DND-41 (cell line): ENCODE results near the gene ICAM1.
A peak's percentile ranks its signal among the peaks of the same experiment; 100 is the strongest.

Experiments used
- ATAC-seq: fragments of 200-7000 bp; cut with Tn5 transposase; 3 replicates; pipeline ENCODE4 v1.9.1; 2021; ENCODE audit warnings: low read depth; ENCODE audit not compliant: insufficient read depth
- DNase-seq: peaks from one replicate; pipeline ENCODE4 v3.0.0-alpha.2; 2020
- H2AFZ ChIP-seq: 2 replicates; pipeline ENCODE4 v1.6.0; 2012; ENCODE audit warnings: low read depth, low read length
- H3K27ac ChIP-seq: 2 replicates; pipeline ENCODE4 v1.5.1; 2012; ENCODE audit warnings: low read length, inconsistent platforms
- H3K27me3 ChIP-seq: fragments of 200-600 bp; sonication (generic); 2 replicates; pipeline ENCODE4 v1.6.0; 2012; ENCODE audit warnings: low read length, mild to moderate bottlenecking, inconsistent platforms; ENCODE audit not compliant: insufficient read depth, poor library complexity
- H3K36me3 ChIP-seq: 2 replicates; pipeline ENCODE4 v1.5.1; 2012; ENCODE audit warnings: low read length, inconsistent platforms; ENCODE audit not compliant: insufficient read depth
- H3K4me1 ChIP-seq: 2 replicates; pipeline ENCODE4 v1.5.1; 2012; ENCODE audit warnings: mild to moderate bottlenecking, low read length; ENCODE audit not compliant: insufficient read depth
- H3K4me2 ChIP-seq: 2 replicates; pipeline ENCODE4 v1.6.0; 2012; ENCODE audit warnings: mild to moderate bottlenecking, moderate library complexity, low read length, inconsistent platforms; ENCODE audit not compliant: insufficient read depth
- H3K4me3 ChIP-seq, 2 experiments: fragments of 200-600 bp in 1 of 2; shearing (Covaris generic) in 1 of 2; 2 replicates each; pipeline ENCODE4 v1.5.1; 2012 to 2016; ENCODE audit warnings: inconsistent platforms in 2 of 2, low read length in 2 of 2, mild to moderate bottlenecking in 2 of 2, low read depth in 1 of 2, moderate library complexity in 1 of 2
- H3K79me2 ChIP-seq: 2 replicates; pipeline ENCODE4 v1.6.0; 2012; ENCODE audit warnings: low read length, inconsistent platforms; ENCODE audit not compliant: insufficient read depth
- H3K9ac ChIP-seq: 2 replicates; pipeline ENCODE4 v1.6.0; 2012; ENCODE audit warnings: low read depth, mild to moderate bottlenecking, inconsistent platforms, low read length, moderate library complexity
- H3K9me3 ChIP-seq: 2 replicates; pipeline ENCODE4 v1.5.1; 2012; ENCODE audit warnings: low read length, moderate library complexity, mild to moderate bottlenecking, inconsistent platforms; ENCODE audit not compliant: insufficient read depth, severe bottlenecking
- H4K20me1 ChIP-seq: 2 replicates; pipeline ENCODE4 v1.6.0; 2012; ENCODE audit warnings: low read length; ENCODE audit not compliant: insufficient read depth
- CTCF ChIP-seq: IDR thresholded peaks from 2 replicates; pipeline ENCODE4 v1.5.1; 2012; ENCODE audit warnings: borderline replicate concordance, low read length, moderate library complexity, mild to moderate bottlenecking; ENCODE audit not compliant: poor library complexity, severe bottlenecking; ENCODE audit errors: extremely low read depth
- EZH2 ChIP-seq: IDR thresholded peaks from 3 replicates; pipeline ENCODE4 v1.6.1; 2012; ENCODE audit warnings: borderline replicate concordance, low read depth, mild to moderate bottlenecking, moderate library complexity, low read length, inconsistent platforms; ENCODE audit not compliant: severe bottlenecking

The ICAM1 gene

GRCh38 chr19:10309423-10309822 is 38.5 kb downstream of the ICAM1 start, which contains the start of gene ZGLP1:
ZGLP1 (minus strand) TSS chr19:10309815.
- Histone ChIP-seq H3K4me2 (no peak within 1 kb of the TSS), H3K4me3 (no peak within 1 kb of the TSS), H3K9me3 (no peaks in the 10 kb centered on the region), H3K4me1 (peaks cover 3% of the 10 kb centered on the region), H3K27me3 (no peaks in the 10 kb centered on the region), H3K27ac (no peak within 1 kb of the TSS), H4K20me1 (no peaks in the 10 kb centered on the region), H2AFZ (no peak within 1 kb of the TSS), H3K36me3 (peaks cover 16% of the 10 kb centered on the region), H3K79me2 (peaks cover 4% of the 10 kb centered on the region; the same call in 1 of the 2 replicates), H3K9ac (no peak within 1 kb of the TSS; the same call in 1 of the 2 replicates)
- ATAC-seq: no peak
- DNase-seq: no peak
- no peak for TF ChIP-seq EZH2

- Histone ChIP-seq H3K9ac (peak within 1 kb of the TSS; percentile 76), H2AFZ (peak within 1 kb of the TSS; percentile 91), H3K4me3 (peak within 1 kb of the TSS; percentile 73 to 98; a peak in 3 of 4 replicates), H4K20me1 (peaks cover 6% of the 10 kb centered on the region; the same call in 1 of the 2 replicates), H3K36me3 (peaks cover 45% of the 10 kb centered on the region), H3K27ac (peak within 1 kb of the TSS; percentile 66), H3K4me2 (peak within 1 kb of the TSS; percentile 95), H3K9me3 (no peaks in the 10 kb centered on the region), H3K27me3 (no peaks in the 10 kb centered on the region), H3K4me1 (peaks cover 23% of the 10 kb centered on the region), H3K79me2 (peaks cover 16% of the 10 kb centered on the region)
- DNase-seq (peak; percentile 89), ATAC-seq (peak; percentile 91)
- TF ChIP-seq EZH2: no peak
- TF ChIP-seq CTCF: no peak
Observed at GRCh38 chr19:10315335-10316214, 44.7 kb downstream of the ICAM1 start, which contains the start of gene FDX2. FDX2 (minus strand) TSS chr19:10316015; CDS start chr19:10315996, 19 bp downstream.

GRCh38 chr19:10316229-10317044 is 45.5 kb downstream of the ICAM1 start:
- no peak for DNase-seq
- H2AFZ ChIP-seq: peak overlapping the region; percentile 91; the same call in 1 of the 2 replicates

More at GRCh38 chr19:10316229-10317044, 45.5 kb downstream of the ICAM1 start:
- peak overlapping the region in 1 of 2 experiments; percentile 98; a peak in 3 of 4 replicates for H3K4me3 ChIP-seq
- no peak overlapping the region for H3K27ac ChIP-seq
- TF ChIP-seq CTCF: no peak
- TF ChIP-seq EZH2: no peak
- H3K9ac ChIP-seq: peak overlapping the region; percentile 76
- no peaks in the 10 kb centered on the region for H3K27me3 ChIP-seq
- peaks cover 8% of the 10 kb centered on the region for H4K20me1 ChIP-seq
- peaks cover 49% of the 10 kb centered on the region for H3K36me3 ChIP-seq
- ATAC-seq: peak; percentile 21
- H3K4me2 ChIP-seq: peak overlapping the region; percentile 95
- H3K4me1 ChIP-seq: peaks cover 23% of the 10 kb centered on the region
- H3K9me3 ChIP-seq: no peaks in the 10 kb centered on the region
- H3K79me2 ChIP-seq: peaks cover 16% of the 10 kb centered on the region
